ENCODE measurements around the gene ABHD1.
"Not testable (repeated sequence)": the region's sequence is repeated elsewhere in the genome, so short reads cannot be mapped to it uniquely, and the experiment has no call there.

Gene ABHD1

DNA sequence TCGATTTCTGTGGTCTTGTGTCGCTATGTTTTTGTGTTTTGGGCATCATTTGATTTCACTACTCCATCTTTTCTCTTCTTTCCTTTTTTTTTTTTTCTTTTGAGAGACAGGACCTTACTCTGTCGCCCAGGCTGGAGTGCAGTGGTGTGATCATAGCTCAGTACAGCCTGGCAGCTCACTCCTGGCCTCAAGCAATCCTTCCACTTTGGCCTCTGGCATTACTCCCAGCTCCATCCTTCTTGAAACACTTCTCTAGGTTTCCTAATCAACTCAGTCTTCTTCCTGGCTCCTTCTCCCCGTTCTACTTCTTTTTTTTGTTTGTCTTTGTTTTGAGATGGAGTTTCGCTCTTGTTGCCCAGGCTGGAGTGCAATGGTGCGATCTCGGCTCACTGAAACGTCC is 51.7 kb downstream of the ABHD1 start:
- no peak for DNase-seq

DNA sequence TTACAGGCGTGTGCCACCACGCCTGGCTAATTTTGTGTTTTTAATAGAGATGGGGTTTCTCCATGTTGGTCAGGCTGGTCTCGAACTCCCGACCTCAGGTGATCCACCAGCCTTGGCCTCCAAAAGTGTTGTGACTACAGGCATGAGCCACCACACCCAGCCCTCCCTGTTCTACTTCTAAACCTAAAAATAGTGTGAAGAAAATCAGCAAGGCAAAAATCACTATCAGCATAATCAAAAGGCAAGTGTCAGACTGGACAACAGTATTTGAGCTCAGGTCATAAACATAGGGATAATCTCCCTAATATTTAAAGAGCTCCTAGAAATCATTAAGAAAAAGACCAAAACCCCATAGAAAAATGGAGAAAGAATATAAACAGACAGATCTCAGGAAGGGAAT is 52.2 kb downstream of the ABHD1 start:
- DNase-seq = not testable (repeated sequence)

DNA sequence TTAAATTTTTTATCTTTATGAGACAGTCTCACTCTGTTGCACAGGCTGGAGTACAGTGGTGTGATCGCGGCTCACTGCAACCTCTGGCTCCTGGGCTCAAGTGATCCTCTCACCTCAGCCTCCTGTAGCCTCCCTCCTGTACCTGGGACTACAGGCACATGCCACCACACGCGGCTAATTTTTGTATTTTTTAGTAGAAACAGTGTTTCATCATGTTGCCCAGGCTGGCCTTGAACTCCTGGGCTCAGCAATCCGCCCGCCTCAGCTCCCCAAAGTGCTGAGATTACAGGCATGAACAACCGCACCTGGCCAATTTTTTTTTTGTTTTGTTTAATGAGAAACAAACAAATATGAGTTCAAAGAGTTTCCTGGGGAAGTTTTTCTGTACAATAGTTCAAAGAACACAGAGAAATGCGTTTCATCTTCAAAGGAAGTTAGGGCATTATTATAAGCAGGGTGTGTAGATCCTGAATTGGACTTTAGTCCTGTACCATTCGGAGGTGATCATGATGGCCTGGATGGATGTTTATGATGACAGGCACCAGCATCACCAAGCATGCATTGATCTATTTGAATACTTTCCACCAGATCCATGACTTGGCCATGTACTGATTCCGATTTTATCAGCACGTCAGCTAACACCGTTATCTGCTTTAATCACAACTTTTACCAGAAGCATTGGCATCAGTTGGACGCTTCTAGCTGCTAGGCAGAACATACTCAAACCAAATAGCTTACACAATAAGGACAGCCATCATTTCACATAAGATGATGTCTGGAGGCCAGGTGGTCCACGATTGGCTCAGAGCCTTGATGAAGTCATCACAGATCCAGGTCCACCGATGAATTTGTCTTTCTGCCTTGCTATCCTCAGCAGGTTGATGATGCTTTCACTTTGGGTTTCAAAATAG is 54.1 kb downstream of the ABHD1 start:
- no peak for DNase-seq

DNA sequence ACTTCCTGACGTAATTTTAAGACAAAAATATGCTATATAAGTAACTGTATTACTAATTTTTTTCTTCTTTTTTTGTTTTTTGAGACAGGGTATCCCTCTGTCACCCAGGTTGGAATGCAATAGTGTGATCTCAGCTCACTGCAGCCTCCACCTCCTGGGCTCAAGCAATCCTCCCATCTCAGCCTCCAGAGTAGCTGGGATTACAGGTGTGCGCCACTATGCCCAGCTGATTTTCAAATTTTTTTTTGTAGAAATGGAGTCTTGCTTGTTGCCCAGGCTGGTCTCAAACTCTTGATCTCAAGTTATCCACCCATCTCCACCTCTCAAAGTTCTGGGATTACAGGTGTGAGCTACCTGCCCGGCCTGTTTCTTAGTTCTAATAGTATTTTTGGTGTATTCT is 54.9 kb downstream of the ABHD1 start:
- no peak for DNase-seq

DNA sequence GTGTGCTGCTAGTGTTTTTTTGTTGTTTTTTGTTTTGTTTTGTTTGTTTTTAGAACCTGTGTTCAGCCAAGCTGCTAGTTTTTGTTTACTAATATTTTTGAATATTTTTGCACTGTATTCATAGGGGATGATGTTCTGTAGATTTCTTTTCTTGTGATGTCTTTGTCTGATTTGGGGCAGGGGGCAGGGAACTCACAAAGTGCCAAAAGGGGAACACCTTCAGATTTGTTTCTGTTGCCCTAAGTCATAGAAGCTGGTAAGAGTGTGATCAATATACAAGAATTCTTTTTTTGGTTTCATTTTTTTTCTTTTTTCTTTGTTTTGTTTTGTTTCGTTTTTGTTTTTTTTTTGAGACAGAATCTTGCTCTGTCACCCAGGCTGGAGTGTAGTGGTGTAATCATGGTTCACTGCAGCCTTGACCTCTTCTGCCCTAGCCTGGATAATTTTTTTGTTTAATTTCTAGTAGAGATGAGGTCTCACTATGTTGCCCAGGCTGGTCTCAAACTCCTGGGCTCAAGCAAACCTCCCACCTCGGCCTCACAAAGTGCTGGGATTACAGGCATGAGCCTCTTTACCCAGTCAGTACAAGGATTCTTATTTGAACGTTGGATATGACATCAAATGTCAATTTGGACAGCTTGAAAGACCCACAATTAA is 55.9 kb downstream of the ABHD1 start:
- no peak for DNase-seq
